ENCODE results near the gene SLC4A1. TPM values are rescaled to one million over a fixed set of nuclear protein-coding genes. Genes with fewer than 3 reads are reported as not detected.
A peak's percentile ranks its signal among the peaks of the same experiment; 100 is the strongest.

Gene SLC4A1
- total RNA-seq, 1 donor from 2014 or later = not detected

DNA sequence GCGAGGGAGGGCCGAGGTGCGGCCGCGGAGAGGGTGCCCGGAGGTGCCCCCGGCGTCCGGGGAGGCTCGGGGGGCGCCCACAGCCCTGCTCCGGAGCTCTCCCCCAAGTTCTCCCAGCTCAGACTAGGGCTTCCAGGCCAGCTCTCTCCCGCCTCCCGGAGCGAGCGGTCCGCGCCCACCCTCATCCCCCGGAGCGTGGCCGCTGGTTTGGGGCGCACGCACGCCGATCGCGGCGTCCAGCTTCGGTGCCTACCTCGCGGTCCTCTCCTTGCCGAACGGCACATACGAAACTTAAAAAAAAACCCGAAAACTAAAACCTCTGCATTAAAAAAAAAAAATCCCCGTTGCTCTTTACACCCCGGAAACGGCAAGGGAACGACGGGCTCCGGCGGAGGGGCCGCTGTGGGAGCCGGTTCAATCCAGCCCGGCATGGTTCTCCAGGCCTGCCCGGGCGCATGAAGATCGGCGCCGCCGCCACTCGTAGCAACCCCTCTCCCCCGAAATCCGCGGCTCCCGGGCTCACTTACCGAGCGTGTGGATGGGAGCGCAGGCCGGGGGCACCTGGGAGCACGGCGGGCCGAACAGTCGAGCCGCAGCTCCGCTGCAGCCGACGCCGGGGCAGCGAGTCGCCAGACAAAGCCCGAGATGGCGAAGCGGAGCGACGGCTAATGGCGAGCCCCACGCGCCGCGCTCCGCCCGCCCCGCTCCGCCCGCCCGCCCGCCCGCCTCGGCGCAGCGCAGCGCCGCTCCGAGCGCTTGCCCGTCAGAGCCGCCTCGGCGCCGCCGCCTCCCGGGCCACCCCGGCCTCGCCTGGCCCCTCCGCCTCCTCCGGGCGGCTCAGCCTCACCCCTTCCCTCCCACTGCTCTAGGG is 47.5 kb downstream of the SLC4A1 start:
- peak; percentile 51 for DNase-seq

DNA sequence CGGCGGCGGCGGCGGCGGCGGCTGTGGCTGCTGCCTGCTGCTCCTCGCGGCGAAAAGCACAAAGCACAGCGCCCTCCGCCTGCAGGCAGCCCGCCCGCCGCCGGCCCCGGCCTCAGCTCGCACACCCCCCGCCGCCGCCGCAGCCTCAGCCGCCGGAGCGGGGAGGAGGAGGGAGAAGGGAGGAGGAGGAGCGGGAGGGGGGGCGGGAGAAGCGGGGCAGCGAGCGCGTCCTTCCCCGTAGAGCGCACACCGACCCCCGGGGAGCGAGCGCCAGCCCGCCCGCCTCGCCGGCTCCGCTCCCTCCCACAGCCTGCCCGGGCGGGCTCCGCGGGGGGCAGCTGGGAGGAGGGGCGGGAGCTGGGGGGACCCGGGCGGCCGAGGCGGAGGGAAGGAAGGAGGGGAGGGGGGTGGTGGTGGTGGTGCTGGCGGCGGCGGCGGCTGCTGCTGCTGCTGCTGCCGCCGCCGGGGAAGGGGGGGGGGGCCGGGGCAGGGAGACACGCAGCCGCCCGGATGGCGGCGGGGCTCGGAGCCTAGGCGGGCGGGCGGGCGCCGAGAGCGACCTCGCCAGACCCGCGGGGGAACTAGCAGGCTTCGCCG is 48.2 kb downstream of the SLC4A1 start, which contains the start of gene UBTF:
TSS of gene UBTF (minus strand) at position 60 of the 597 bp plus-strand sequence. CDS start 1,446 bp downstream, outside the sequence.
- peak; percentile 67 for DNase-seq

DNA sequence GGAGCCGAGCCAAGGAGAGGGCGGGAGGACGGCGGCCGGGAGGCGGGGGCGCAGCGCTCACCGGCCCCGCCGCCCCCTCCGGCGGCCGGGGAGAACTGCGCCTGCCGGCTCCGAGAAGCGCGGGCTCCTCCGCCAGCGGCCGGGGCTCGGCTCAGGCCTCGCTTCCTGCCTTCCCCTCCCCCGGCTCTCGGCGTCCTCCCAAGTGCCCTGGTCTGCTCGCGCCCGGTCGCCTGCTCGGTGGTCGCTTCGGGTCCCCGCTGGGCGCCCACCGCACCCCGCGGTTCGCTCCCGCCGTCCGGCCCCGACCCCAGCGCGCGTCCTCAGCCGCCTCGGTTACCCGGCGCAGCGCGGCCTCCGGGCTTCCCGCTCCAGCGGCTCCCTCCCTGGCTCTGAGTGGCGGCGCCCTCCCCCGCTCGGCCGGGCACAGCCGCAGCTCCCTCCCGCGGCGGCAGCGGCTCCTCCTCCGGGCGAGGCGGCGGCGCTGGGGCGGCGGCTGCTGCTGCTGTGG is 48.8 kb downstream of the SLC4A1 start:
- peak; percentile 79 for DNase-seq

DNA sequence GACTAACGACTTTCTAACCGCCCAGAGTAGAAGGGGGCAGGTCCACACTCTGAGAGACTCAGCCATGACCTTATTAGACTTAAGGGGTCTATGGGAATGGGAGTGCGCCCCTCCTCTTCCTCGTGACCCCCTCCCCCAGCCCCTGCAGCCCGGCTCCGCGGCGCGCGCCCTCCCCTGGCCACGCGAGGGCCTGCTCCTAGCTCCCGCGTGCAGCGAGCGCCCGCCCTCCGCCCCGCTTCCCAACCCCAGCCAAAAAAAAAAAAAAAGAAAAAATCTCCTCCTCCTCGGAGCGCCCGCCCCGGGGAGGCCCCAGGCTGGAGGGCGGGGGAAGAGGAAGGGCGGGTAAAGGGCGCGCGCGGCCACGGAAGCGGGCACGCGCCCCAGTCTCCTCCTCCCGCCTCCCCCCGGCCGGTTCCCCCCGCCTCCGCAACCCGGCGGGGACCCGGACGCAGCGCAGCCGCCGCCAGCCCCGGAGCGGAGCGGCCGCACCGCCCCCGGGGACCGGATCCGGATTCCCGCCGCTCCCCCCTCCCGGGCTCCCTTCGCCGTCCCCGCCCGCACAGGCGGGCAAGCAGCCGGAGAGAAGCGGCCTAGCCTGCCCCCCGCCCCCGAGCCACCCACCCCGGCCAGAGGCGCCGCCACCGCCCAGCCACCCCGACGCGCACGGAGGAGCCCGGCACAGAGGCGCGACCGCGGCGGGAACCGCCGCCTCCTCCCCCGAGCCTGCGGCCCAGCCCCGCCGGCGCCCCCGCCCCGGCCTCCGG is 49.4 kb downstream of the SLC4A1 start:
- DNase-seq = peak; percentile 91

DNA sequence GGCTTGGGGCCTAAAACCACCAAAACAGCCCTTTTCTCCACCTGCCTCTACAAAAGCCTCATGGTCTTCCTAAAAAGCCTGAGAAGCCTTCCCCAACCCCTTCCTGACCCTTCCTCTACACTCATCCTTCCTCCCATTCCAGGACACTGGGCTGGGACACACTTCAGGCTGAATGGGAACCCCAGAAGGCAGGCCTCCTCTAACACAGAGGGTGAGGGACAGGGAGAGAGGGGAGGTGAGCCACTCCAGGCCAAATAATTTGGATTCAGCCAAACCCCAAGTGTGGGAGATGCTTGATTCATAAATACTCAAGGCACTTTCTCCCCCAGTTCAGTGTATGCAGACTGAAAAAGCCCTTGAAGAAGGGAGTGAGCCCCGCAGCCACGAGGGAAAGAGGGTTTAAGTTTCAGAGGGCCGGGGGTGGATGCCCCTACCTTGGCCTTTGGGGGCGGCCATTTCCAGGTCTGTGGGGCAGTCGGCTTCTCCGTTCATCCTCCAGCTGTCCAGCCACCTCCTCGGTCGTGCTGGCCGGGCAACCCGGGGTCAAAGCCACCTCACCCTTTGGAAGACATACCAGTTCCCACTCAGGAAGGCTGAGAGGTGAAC is 50.1 kb downstream of the SLC4A1 start:
- DNase-seq = no peak

DNA sequence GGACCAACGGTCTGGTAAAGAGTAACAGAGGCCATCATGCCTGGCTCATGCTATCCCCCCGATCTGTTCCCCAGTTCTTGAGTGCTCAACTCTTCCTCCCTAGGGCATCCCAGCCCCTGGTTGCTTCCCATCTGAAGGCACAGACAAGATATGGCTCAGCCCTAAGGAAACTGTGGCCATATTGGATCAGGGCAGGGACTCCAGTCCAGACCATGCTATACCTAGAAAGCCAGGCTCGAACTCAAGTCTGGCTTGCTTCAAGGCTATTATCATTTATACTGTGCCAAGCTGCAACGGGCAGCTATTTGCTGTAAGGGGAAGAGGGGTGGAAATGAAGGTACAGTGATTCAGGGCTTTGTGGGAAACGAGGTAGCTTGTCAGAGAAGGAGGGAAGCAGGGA is 51.2 kb downstream of the SLC4A1 start:
- DNase-seq = peak; percentile 28

DNA sequence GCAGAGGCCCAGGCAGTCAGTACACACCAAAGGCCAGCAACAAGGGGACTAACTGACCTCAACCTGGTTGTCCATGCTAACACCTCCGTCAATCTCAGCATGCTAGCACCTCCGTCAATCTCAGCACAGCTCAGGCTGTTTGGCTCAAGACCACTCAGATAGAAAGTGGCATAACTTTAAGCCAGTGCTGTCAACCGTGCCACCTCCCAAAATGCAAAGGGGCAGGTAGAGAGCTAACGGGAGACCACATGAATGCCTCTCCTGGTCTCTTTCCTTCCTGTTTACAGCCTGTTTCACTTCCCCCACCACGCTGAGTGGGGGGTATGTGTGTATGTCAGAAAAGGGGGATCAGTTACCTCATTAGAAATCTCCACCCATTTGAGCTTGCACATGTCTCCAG is 51.8 kb downstream of the SLC4A1 start:
- DNase-seq = no peak

DNA sequence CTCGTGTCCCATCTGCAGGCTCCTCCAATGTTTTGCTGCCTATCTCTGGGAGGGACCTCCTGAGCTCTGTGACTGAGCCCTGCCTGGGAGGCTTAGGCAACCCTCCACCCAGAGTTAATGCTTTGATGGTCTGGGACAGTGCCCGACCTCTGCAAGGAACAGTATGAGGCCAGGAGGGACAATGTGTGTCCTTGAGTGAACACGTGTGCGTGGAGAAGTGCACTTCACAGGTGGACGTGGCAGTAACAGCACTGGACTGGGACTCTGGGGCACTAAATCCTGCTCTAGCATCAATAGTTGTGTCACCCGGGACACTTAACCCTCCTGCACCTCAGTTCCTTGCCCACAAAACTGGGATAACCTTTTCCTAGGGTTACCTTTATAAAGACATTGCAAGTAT is 53.0 kb downstream of the SLC4A1 start:
- no peak for DNase-seq

DNA sequence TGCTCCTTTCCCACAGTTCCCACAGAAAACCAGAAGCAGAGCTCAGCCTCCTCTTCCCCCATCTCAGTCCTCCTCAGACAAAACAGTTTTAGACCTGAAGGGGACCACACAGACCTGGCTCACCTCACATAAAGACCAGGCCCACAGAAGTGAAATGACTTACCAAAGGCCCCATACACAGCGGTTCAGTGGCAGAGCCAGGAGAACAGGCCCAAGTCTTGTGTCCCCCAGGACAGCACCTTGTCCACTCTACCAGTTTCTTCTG is 53.8 kb downstream of the SLC4A1 start:
- DNase-seq = no peak

DNA sequence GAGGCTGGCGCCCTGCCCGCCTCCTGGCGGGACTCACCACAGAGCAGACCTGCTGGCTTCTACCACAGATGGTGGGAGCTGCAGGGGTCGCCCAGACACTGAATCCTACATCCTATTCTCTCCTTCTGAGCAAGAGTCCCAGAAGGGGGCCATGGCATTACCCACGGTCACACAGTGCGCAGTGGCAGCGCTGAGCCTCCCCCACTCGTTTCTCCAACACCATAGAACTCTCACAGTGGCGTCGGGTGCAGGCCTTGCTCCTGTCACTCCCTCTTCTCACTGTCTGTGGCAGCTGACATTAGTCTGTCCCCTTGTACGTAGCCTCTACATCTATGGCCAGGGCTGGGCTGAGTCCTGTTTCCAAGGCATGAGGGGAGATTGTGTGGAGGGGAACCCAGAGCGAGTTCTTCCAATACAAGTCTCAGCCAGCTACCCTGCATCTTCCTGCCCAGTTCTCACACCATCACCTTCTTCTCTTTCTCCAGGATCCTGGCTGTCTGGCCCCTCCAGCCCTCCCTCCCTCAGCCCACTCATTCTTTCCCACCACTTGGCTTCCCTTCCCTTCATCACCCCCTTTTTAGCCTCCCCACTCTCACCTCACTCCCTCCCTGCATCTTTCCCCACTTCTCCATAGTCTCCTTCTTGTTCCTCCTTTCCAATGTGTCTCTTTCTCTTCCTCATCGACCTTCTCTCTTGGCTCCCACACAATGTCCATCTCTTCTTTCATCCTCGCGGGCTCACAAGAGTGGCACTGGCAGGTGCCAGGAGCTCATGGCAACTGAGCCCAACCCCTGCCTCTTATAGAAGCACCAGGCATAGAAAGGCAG is 54.3 kb downstream of the SLC4A1 start:
- DNase-seq = no peak

DNA sequence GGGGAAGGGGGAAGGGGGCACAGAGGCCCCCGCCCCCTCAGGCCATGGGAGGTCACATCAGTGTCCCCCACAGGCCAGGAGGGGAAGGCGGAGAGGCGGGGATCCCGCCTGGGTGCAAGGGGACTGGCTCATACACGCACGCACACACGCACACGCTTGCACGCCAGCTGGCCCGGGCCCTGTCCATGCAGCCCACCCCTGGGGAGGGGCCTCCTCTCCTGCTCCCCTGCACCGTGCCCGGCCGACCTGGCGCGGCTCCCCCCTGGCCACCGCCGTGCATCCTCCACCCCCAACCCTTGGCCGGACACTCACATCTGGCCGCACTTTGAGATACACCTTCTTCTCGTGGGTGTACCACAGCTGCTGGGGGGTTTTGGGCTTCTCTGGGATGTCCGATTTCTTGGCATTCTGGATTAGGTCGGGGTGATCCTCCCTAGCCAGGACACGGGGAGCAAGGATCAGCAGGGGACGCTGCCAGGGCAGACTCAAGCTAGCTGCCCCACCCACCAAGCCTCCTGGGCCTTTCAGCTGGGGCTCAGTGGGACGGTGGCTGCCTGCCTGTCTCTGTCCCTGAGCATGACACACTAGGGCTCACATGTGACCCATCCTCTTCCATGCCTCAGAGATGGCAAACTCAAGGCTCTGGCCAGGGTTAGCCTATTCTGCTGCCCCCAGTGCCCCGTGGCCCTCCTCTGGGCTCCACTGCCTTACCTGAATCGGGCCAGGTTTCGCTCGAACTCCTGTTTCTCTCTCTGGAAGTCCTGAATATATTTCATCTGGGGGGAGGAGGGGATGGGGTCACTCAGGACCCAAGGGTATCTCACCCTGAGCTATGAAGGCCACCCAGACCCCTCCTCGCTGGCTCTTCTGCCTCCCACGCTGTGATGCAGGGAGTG is 55.2 kb downstream of the SLC4A1 start:
- DNase-seq = no peak

DNA sequence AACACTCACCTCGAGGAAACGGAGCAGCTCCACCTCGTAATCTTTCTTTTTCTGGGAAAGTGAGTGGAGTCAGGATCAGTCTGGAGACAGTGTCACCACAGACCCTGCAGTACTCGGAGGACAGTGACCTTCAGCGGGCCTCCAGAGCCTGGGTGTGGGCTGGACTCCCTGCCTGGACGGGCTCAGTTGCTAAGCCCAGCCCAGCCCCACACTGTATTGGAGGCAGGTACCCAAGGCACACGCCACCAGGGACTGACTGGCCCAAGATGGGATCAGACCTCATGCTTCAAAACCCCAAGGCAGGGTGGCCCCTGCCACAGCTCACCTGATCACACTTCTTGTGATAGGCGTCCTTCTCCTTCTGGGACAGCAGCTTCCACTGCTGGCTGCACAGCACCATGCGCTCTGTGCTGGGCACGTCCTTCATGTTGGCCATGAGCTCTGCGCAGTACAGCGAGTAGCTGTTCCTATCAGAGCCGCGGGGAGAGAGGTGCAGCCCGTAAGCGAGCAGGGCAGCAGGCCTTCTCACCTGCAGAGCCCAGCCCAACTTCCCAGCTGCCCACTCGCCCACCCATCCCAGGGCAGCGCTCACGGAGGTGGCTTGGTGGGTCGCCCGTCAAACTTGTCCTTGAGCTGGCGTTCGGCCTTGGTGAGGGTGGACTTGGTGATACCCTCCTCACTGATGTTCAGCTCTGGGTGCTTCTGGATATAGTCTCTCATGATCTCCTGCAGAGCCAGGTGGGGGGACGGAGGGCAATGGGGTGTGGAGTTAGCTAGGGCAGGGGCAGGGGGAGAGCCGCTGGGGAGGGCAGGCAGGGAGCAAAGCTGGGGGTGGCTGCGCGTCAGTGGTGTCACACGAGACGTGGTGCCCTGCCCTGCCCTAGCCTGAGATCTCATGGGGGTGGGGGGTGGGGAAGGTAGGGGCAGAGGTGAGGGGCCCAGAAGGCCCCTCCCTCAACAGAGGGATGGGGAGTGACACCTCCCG is 56.4 kb downstream of the SLC4A1 start:
- DNase-seq = no peak

DNA sequence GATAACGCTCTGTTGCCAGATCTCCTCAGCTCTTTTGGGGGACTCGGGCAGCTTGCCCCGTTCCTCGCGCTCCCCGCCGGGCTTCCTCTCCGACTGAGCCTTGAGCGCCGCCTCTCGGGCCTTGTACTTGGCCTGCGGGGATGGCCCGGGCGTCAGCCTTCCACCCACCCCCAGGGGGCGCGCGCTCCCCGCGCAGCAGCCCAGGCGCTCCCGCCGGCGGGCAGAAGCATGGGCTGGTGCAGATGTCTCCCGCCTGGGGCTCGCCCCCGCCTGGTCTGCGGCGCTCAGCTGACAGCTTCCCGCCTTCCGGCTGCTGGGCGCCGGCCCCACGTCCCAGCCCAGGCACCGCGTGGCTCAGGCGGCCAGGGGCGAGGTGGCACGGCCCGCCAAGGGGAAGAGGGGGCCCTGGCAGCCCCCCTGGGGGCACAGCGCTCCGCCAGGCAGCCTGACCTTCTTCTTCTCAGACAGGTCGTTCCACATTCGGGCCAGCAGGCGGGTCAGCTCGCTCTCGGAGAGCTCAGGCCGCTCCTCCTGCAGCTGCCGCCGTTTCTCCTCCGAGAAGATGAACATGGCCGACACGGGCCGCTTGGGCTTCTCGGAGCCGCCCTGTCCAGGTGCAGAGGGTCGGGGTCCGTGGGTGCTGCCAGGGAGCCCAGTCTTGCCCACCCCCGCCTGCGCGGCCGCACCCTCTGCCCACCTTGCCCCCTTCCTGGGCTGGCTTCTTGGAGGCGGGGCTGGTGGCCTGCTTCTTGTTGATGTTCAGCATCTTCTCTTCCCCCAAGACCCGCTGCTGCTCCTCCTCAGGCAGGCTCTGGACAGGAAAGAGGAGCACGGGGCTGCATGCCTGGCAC is 57.4 kb downstream of the SLC4A1 start:
- DNase-seq = peak; percentile 94

DNA sequence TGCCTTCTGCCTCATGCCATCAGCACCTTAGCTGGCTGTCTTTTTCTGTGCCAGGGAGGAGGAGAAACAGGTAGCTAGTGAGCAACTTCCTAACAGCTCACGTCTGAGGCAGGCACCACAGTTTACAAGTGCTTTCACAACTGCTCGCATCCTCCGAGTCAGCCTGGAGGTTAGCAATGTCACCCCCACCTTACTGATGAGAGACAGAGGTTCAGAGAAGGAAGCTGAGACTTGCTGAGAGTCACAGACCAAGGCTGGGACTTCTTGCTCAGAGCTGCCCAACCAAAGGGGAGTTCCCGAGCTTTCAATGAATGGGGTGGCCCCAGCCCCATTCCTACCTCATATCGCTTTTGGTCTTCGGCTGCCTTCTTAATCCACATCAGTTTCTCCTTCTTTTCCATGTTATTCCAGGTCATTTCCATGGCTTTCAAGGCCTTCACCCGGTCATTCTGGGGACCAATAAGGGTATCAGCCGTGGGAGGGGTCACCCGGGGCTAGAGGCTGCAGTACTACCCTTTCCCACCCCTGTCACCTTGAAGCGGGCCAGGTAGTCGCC is 58.1 kb downstream of the SLC4A1 start:
- no peak for DNase-seq

DNA sequence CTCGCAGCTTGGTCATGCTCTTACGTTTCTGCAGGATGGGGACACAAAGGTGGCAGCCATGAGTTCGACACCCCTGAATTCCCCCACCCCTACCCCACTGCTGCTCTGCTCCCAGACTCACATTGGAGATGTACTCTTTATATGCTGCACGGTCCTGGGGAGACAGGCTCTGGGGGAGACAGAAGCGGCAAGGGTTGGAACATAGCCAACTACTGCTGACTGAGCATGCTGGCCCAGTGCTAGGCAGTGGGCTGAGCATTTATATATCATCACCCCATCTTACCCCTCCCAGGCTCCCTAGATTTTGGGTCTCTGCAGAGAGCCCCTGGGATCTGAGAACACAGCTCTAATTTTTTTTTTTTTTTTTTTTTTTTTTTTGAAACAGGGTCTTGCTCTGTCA is 60.2 kb downstream of the SLC4A1 start:
- DNase-seq = no peak

DNA sequence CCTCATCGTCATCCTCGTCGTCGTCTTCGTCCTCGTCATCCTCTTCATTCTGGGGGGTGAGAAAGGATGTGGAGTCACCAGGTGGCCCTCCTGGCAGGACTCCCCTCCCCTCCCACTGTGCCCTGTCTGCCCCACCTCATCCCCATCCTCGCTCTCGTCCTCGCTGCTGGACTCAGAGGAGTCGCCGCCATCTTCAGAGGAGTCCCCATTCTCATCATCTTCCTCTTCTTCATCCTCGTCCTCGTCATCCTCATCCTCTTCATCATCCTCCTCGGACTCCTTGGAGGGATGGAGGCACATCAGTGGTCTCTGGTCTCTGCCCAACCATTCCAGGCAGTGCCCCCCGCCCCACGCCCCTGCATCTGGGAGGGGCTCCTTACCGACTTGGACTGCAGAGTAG is 60.6 kb downstream of the SLC4A1 start:
- DNase-seq = no peak

DNA sequence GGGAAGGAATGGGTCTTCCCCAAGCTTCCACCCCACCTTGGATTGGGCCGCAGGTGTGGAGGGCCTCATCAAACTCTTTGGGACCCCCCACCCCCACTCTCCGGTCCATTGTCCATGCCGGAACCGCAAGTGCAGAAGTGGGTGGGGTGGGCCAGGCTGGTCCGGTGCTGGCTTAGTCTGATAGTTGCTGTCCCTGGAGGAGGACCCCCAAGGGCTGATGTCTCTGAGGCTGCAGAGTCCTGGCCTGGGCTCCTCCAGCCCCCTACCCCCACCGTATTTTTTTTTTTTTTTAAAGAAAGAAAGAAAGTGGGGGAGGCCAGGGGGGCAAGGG is 61.1 kb downstream of the SLC4A1 start:
- DNase-seq = no peak

DNA sequence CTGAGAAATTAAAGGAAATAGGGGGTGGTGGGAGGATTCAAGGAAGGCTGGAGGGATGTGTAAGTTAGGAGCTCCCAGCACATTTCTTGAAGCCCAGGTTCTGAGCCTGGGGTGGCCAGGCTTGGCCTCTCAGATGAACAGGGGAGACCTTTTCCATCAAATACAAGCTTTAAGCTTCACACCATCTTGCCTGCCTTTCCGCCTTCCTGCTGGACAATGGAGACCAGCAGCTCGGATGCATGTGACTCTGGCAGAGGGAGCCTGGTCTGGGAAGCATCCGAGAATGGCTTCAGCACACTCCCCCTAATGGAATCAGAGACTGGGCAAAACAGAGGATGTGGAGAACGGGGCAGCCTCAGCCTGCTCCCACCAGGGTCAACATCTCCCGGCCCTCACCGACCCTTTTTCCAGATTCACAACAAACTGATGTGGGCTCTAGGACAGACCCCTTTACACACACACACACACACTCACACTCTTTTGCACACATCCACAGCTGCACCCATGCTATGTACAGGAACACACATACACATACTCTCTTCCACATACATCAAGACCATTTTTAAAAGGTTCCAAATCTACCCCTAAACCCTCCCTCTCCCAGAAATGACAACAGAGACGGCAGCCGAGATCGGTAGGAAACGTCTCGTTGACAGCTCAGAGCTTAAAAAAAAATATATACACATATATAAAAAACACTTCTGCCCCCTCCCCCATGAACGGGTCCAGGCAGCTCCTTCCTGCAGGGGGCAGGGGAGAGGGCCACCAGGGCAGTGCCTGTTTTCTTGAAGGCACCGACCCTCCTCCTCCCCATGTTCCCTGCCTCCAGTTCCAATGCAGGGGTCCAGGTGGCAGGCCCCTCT is 61.7 kb downstream of the SLC4A1 start:
- no peak for DNase-seq
